ENCODE results near the gene RPL41. TPM values are rescaled to one million over a fixed set of nuclear protein-coding genes. Genes with fewer than 3 reads are reported as not detected.

The RPL41 gene
- total RNA-seq, 1 experiment from 2014 or later, result 3,551 TPM

DNA sequence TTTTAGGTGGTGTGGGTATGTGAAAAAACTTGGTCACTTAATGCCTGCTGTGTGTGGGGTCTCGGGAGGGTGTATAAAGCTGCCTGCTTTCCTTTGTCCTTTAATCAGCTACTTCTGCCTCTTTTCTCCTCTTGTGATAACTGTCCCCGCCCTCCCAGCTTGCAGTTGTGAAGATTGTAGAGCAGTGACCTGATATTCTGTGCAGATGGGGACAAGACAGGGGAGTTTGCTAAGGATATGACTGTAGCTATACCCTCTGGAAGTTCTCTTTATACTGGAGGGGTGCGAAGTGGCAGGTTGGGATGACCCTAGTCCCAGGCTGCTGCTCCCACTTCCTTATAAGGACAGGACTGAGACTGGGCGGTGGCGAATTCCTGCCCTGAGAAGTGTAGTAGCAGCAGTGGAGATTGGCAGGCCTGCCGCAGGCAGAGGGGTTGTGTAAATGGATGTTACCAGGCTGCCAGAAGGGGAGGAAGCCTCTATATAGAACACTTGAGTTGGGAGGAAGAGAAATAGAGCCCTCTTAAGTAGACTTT is 42.6 kb downstream of the RPL41 start:
- peak; percentile 67 for DNase-seq

GRCh38 chr12:56159482-56160192 is 43.2 kb downstream of the RPL41 start:
- CTCF ChIA-PET, result no interaction called here

More for the DNA sequence above, 42.6 kb downstream of the RPL41 start:
- Histone ChIP-seq H3K27me3 (ENCODE audit: low read length) (no peaks in the 10 kb centered on the region), H3K36me3 (ENCODE audit: low read depth, low read length) (peaks cover 44% of the 10 kb centered on the region), H3K79me2 (ENCODE audit: low read length) (peaks cover 38% of the 10 kb centered on the region), H3K4me3 (ENCODE audit: low read length) (peak overlapping the region; percentile 76), H3K4me1 (ENCODE audit: insufficient read depth, low read length) (peaks cover 26% of the 10 kb centered on the region), H3K9ac (ENCODE audit: low read length) (peak overlapping the region; percentile 90), H3K9me2 (replicated peaks; ENCODE audit: low read length) (no peaks in the 10 kb centered on the region), H4K20me1 (ENCODE audit: low read length) (peaks cover 34% of the 10 kb centered on the region), H2AFZ (ENCODE audit: low read length) (no peak overlapping the region), H3F3A (ENCODE audit: low read length, unreplicated experiment) (peaks cover 9% of the 10 kb centered on the region), H3K9me3 (ENCODE audit: low read length) (no peaks in the 10 kb centered on the region), H3K27ac (ENCODE audit: low read length) (peak overlapping the region; percentile 68), H3K4me2 (ENCODE audit: low read length) (peak overlapping the region; percentile 97)
- intact Hi-C loops (cut with micrococcal nuclease), result loop anchor here (1.0 to 5.0 kb wide), 3 partner anchors 30 to 42 kb away; partner anchors contain the start of genes RPL41, SMARCC2 and ZC3H10
- TSS peak; percentile 74 for BruUV-seq (replicated peaks)
- ChIA-PET POLR2A (ENCODE audit: unreplicated experiment) (interaction anchor here (1.0 to 1.8 kb wide), 2 partner anchors 31 to 41 kb away, joined by 4 to 6 read pairs; partner anchors contain the start of genes ESYT1 and ZC3H10), CTCF (interaction anchor here (0.8 to 0.9 kb wide), 2 partner anchors 29 to 41 kb away, joined by 3 read pairs; partner anchors contain the start of gene ZC3H10)
- TF ChIP-seq EZH2phosphoT487 (IDR thresholded peaks at IDR 0.05; ENCODE audit: borderline replicate concordance, low read length) (no peak), CTCF (conservative IDR thresholded peaks at IDR 0.05; ENCODE audit: low read depth, low read length) (no peak), EZH2 (IDR thresholded peaks at IDR 0.05; ENCODE audit: low read length, unreplicated experiment) (no peak)
- peak; percentile 45 for ATAC-seq

More at GRCh38 chr12:56159482-56160192, 43.2 kb downstream of the RPL41 start:
- Histone ChIP-seq H3K4me3 (ENCODE audit: low read length) (peak overlapping the region; percentile 76), H4K20me1 (ENCODE audit: low read length) (peaks cover 34% of the 10 kb centered on the region), H3F3A (ENCODE audit: low read length, unreplicated experiment) (peaks cover 9% of the 10 kb centered on the region), H2AFZ (ENCODE audit: low read length) (no peak overlapping the region), H3K4me2 (ENCODE audit: low read length) (peak overlapping the region; percentile 97), H3K9me2 (replicated peaks; ENCODE audit: low read length) (no peaks in the 10 kb centered on the region), H3K9ac (ENCODE audit: low read length) (peak overlapping the region; percentile 90), H3K27me3 (ENCODE audit: low read length) (no peaks in the 10 kb centered on the region), H3K36me3 (ENCODE audit: low read depth, low read length) (peaks cover 44% of the 10 kb centered on the region), H3K79me2 (ENCODE audit: low read length) (peaks cover 38% of the 10 kb centered on the region), H3K4me1 (ENCODE audit: insufficient read depth, low read length) (peaks cover 26% of the 10 kb centered on the region), H3K9me3 (ENCODE audit: low read length) (no peaks in the 10 kb centered on the region), H3K27ac (ENCODE audit: low read length) (peak overlapping the region; percentile 68; the same call in 1 of the 2 replicates)
- TF ChIP-seq EZH2 (IDR thresholded peaks at IDR 0.05; ENCODE audit: low read length, unreplicated experiment) (no peak), EZH2phosphoT487 (IDR thresholded peaks at IDR 0.05; ENCODE audit: borderline replicate concordance, low read length) (no peak), CTCF (conservative IDR thresholded peaks at IDR 0.05; ENCODE audit: low read depth, low read length) (no peak)
- no TSS peak for BruUV-seq (replicated peaks)
- ATAC-seq (no peak), DNase-seq (no peak)
- POLR2A ChIA-PET (ENCODE audit: unreplicated experiment), result interaction anchor here (1.0 to 1.8 kb wide), 3 partner anchors 32 to 42 kb away, joined by 4 to 6 read pairs (median 4); partner anchors contain the start of genes ESYT1 and ZC3H10
- intact Hi-C loops (cut with micrococcal nuclease), result loop anchor here (2.0 to 5.0 kb wide), 2 partner anchors 29 to 42 kb away; partner anchors contain the start of genes RPL41, SMARCC2 and ZC3H10
